ENCODE data around the gene POMC. TPM values are rescaled to one million over a fixed set of nuclear protein-coding genes. Genes with fewer than 3 reads are reported as not detected.

The POMC gene
- total and polyA plus RNA-seq, 2 of the 8 experiments (the other 6 are each of a cell fraction or from before 2014, with no cell fraction given): 1.7 to 4.7 TPM

- H4K8ac ChIP-seq (ENCODE audit: extremely low read depth, insufficient read depth, low read length): no peak overlapping the region
- no peak overlapping the region for H3K4ac ChIP-seq (replicated peaks; ENCODE audit: insufficient read length, low read depth, low read length)
- no peak overlapping the region for H2BK12ac ChIP-seq (ENCODE audit: low read depth, low read length)
- H3K56ac ChIP-seq (replicated peaks; ENCODE audit: insufficient read length, low read depth, low read length): no peak overlapping the region
- H3K27me3 ChIP-seq (replicated peaks in 1 of 4; ENCODE audit: control insufficient read depth in 3 of 4, extremely low read depth in 1 of 4, insufficient read depth in 3 of 4, low read length in 3 of 4): 0 out of 7 replicates have a peak, but pooled peaks cover 0 to 2% (median 0%) of the 10 kb centered on the region in 4 experiments
- no peaks in the 10 kb centered on the region for H3K79me2 ChIP-seq (ENCODE audit: control insufficient read depth in 1 of 2, insufficient read depth in 2 of 2, low read length in 2 of 2)
- TF ChIP-seq SRF (IDR thresholded peaks at IDR 0.05; ENCODE audit: low read depth, low read length) (no peak), KDM1A (IDR thresholded peaks at IDR 0.05; ENCODE audit: borderline replicate concordance, low read length) (no peak), RXRA (IDR thresholded peaks at IDR 0.05; ENCODE audit: insufficient read depth, low read depth, low read length) (no peak), RFX5 (IDR thresholded peaks at IDR 0.05; ENCODE audit: borderline replicate concordance, low read depth, low read length) (no peak), NANOG (IDR thresholded peaks at IDR 0.05; ENCODE audit: insufficient read depth, low read depth, low read length, poor library complexity, severe bottlenecking) (no peak), RAD21 (IDR thresholded peaks at IDR 0.05 in 1 of 2, conservative IDR thresholded peaks at IDR 0.05 in 1 of 2; ENCODE audit: low read depth in 2 of 2, low read length in 2 of 2) (no peak)
- FAIRE-seq: no peak
- ChIA-PET POLR2A (ENCODE audit: partially characterized antibody) (interaction anchor here (1.2 kb wide), 1 partner anchor 52 kb away, joined by 3 read pairs; no protein-coding TSS in a partner anchor), CTCF (ENCODE audit: partially characterized antibody) (interaction anchor here (0.9 to 1.2 kb wide), 3 partner anchors 11 to 52 kb away, joined by 3 to 4 read pairs (median 4); no protein-coding TSS in a partner anchor)
- no peak overlapping the region for H2AK5ac ChIP-seq (ENCODE audit: low read depth, low read length)
- H2BK120ac ChIP-seq (replicated peaks; ENCODE audit: low read depth, low read length): no peak overlapping the region
- H3K23ac ChIP-seq (ENCODE audit: insufficient read length): no peak overlapping the region
- H3K27ac ChIP-seq (ENCODE audit: low read depth, low read length): no peak overlapping the region
- H3K79me1 ChIP-seq (ENCODE audit: low read depth, low read length): no peaks in the 10 kb centered on the region
- H3K4me1 ChIP-seq (replicated peaks in 1 of 4; ENCODE audit: control insufficient read depth in 3 of 4, insufficient read depth in 4 of 4, low read length in 3 of 4): peaks cover 0 to 4% (median 0%) of the 10 kb centered on the region in 4 experiments; a peak in 1 of 7 replicates
- WGBS, 2 experiments (ENCODE audit: extremely low coverage in 1 of 2, insufficient coverage in 1 of 2, insufficient read length in 1 of 2, insufficient replicate concordance in 2 of 2, low coverage in 1 of 2, low lambda C conversion rate in 2 of 2, missing lambda C conversion rate in 1 of 2): 82% methylated on average over 8 of the region's 8 CpGs; no CpG with 5 or more reads in 1 of the 2 experiments
- no peaks in the 10 kb centered on the region for H3K36me3 ChIP-seq (ENCODE audit: control insufficient read depth in 2 of 4, insufficient read depth in 4 of 4, low read length in 3 of 4)
- no peak overlapping the region for H2BK20ac ChIP-seq (ENCODE audit: low read length)
- H2AFZ ChIP-seq (ENCODE audit: low read length): no peak overlapping the region
- no peak overlapping the region for H4K91ac ChIP-seq (replicated peaks; ENCODE audit: insufficient read length, low read length)
- no peak overlapping the region for H3K9ac ChIP-seq (replicated peaks in 1 of 4; ENCODE audit: extremely low read depth in 1 of 4, low read depth in 3 of 4, low read length in 3 of 4)
- H4K5ac ChIP-seq (ENCODE audit: insufficient read length, low read depth, low read length): no peak overlapping the region
- H3K4me2 ChIP-seq (ENCODE audit: insufficient read depth in 1 of 2, low read depth in 2 of 2, low read length in 2 of 2): no peak overlapping the region
- peaks cover 2% of the 10 kb centered on the region; the same call in 1 of the 2 replicates for H3K23me2 ChIP-seq (ENCODE audit: low read depth, low read length)
- no peak overlapping the region for H2BK15ac ChIP-seq (ENCODE audit: low read length)
- DNase-seq (ENCODE audit: low read depth in 1 of 2, low spot score in 2 of 2): no peak
- no peak overlapping the region for H3K18ac ChIP-seq (ENCODE audit: extremely low read depth, low read length)
- H2BK5ac ChIP-seq (ENCODE audit: low read depth, low read length): no peak overlapping the region
- no peaks in the 10 kb centered on the region for H3K9me3 ChIP-seq (ENCODE audit: insufficient read depth in 2 of 2, low read depth in 1 of 2, low read length in 1 of 2)
- H4K20me1 ChIP-seq (replicated peaks in 1 of 2; ENCODE audit: control insufficient read depth in 1 of 2, insufficient read depth in 2 of 2, low read length in 2 of 2): no peaks in the 10 kb centered on the region
- no peak overlapping the region for H3K14ac ChIP-seq (ENCODE audit: insufficient read length)
- no peak overlapping the region for H3K4me3 ChIP-seq (ENCODE audit: extremely low read depth in 1 of 4, insufficient read depth in 2 of 4, low read depth in 3 of 4, low read length in 4 of 4)
These were observed 8.8 kb upstream of the POMC start for GRCh38 chr2:25177211-25177611.
